Activated T-cell treated with anti-CD3 and anti-CD28 coated beads, Interleukin-2, amount 50 U/mL, for 72 hours (primary cell): ENCODE results near the gene TPM1. TPM values are rescaled to one million over a fixed set of nuclear protein-coding genes. Genes with fewer than 3 reads are reported as not detected.
"Not testable (repeated sequence)": the region's sequence is repeated elsewhere in the genome, so short reads cannot be mapped to it uniquely, and the experiment has no call there.

Source experiments
- ATAC-seq, 2 donors: fragments of 150-1000 bp; cut with Tn5 transposase; replicated peaks in 1 of 2; 2 replicates each; pipeline ENCODE4 v1.10.0; 2021; ENCODE audit warnings: moderate library complexity in 2 of 2, mild to moderate bottlenecking in 1 of 2
- DNase-seq, 2 donors: peaks; one replicate each; pipeline ENCODE4 v3.0.0; 2021 to 2022; ENCODE audit warnings: mixed read lengths in 1 of 2
- H3K27ac Mint-ChIP-seq: one replicate; pipeline ENCODE4 v1.8.0; 2022; ENCODE audit warnings: mild to moderate bottlenecking, moderate library complexity, mixed read lengths
- H3K27me3 Mint-ChIP-seq: one replicate; pipeline ENCODE4 v1.8.0; 2022; ENCODE audit warnings: low read depth, mixed read lengths
- H3K36me3 Mint-ChIP-seq, 2 donors: one replicate each; pipeline ENCODE4 v1.8.0; 2022; ENCODE audit warnings: mixed read lengths in 2 of 2, mild to moderate bottlenecking in 1 of 2; ENCODE audit not compliant: insufficient read depth in 2 of 2
- H3K4me1 Mint-ChIP-seq: one replicate; pipeline ENCODE4 v1.8.0; 2022; ENCODE audit warnings: low read depth, mixed read lengths
- H3K4me3 Mint-ChIP-seq, 2 donors: one replicate each; pipeline ENCODE4 v1.8.0; 2022; ENCODE audit warnings: mild to moderate bottlenecking in 2 of 2, mixed read lengths in 2 of 2, moderate library complexity in 2 of 2
- H3K9me3 Mint-ChIP-seq, 2 donors: one replicate each; pipeline ENCODE4 v1.8.0; 2022; ENCODE audit warnings: mixed read lengths in 2 of 2
- total RNA-seq, 2 donors: library from RNA; stranded (reverse); gene quantifications; one replicate each; pipeline ENCODE4 v1.2.3, GENCODE V29; 2022

TPM1 gene
- total RNA-seq: 1 to 10 TPM; 9.5 to 9.6 TPM

DNA sequence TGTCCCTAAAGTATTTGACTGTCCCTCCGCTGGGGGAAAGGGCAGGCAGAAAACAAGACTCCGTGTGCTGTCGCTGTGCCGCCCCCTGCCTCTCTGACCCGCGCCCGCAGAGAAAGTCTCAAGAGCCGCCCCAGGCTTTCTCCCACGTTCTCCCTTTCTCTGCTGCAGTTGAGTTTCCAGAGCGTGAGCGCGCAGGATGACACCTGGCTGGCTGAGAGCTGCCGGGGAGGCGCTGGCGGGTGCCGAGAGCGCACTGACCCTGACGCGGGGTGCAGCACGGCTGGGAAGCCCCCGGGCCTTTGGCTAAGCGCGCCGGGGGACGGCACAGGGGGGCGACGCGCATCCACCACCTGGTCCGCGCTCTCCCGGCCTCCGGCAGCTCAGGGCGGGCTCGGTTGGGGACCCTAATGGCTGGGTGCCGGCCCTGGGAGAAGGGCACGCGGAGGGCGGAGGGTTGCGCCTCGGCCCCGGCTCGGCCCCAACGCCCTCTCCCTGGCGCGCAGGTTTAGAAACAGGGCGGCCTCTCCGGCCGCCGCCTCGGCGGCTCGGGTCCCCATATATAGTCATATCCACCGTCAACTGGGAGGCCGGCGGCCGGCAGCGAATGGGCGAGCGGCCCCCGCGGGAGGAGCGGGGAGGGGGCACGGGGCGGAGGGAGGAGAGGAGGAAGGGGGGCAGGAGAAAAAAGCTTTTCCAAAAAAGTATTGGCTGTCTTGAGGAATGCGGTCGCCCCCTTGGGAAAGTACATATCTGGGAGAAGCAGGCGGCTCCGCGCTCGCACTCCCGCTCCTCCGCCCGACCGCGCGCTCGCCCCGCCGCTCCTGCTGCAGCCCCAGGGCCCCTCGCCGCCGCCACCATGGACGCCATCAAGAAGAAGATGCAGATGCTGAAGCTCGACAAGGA is at the start of gene TPM1:
Gene TPM1, plus strand, starts transcription at position 774 of the 903 bp plus-strand sequence. Its CDS starts 83 bp downstream, at position 857.
- ATAC-seq: peak; percentile 69 to 77
- peak; percentile 20 to 29 for DNase-seq
- Mint-ChIP-seq H3K9me3 (no peaks in the 10 kb centered on the region), H3K4me1 (peaks cover 12% of the 10 kb centered on the region), H3K4me3 (peak within 1 kb of the TSS; percentile 83 to 88), H3K36me3 (no peaks in the 10 kb centered on the region), H3K27me3 (peaks cover 73% of the 10 kb centered on the region), H3K27ac (no peak within 1 kb of the TSS)

GRCh38 chr15:62993066-62993465 is 49.5 kb upstream of the TPM1 start:
- H3K27me3 Mint-ChIP-seq: peaks cover 13% of the 10 kb centered on the region
- H3K4me3 Mint-ChIP-seq: no peak overlapping the region
- no peaks in the 10 kb centered on the region for H3K9me3 Mint-ChIP-seq
- ATAC-seq: no peak
- H3K27ac Mint-ChIP-seq: no peak overlapping the region
- no peaks in the 10 kb centered on the region for H3K36me3 Mint-ChIP-seq
- no peak for DNase-seq
- no peaks in the 10 kb centered on the region for H3K4me1 Mint-ChIP-seq

- H3K27me3 Mint-ChIP-seq, H3K4me1 Mint-ChIP-seq, DNase-seq, H3K36me3 Mint-ChIP-seq, H3K27ac Mint-ChIP-seq, H3K4me3 Mint-ChIP-seq, ATAC-seq, H3K9me3 Mint-ChIP-seq: not testable (repeated sequence)
These were observed 48.9 kb upstream of the TPM1 start for GRCh38 chr15:62993632-62994031.

- DNase-seq (no peak), ATAC-seq (no peak)
- H3K27ac Mint-ChIP-seq: no peak overlapping the region
- no peak overlapping the region for H3K4me3 Mint-ChIP-seq
- no peaks in the 10 kb centered on the region for H3K36me3 Mint-ChIP-seq
- H3K27me3 Mint-ChIP-seq: peaks cover 7% of the 10 kb centered on the region
- H3K4me1 Mint-ChIP-seq: no peaks in the 10 kb centered on the region
- no peaks in the 10 kb centered on the region for H3K9me3 Mint-ChIP-seq
These were observed 48.1 kb upstream of the TPM1 start for GRCh38 chr15:62994439-62994838.

DNA sequence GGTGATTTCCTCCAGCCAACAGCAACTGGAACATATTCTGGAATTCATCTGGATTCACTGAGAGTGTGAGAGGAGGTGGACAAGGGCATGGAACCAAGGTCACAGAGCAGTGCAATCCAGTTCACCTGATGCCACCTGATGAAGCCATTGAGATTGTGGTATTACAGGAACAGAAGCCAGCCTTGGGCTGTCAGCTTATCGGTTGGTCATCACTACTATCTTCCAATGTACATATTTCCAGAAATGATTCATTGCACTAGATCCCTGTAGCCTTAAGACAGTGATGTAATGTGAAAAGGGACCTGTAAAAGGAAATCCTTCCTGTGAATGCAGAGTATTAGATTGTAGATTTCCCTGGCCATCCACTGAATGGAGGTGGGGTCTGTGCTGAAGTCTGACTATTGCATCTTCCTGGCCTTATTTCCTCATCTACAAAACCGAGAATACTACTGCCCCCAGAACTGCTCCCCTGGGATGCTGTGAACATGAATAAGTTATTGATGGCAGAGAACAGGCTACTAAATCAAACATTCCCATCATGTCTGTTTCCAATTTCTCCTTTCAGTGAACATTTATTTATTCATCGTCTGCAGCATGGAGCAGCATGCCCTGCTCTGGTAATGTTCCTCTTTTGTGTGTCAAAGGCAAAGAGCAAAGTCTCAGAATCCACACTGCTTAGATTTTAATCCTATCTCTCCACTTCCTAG is 47.4 kb upstream of the TPM1 start:
- no peak for ATAC-seq
- H3K9me3 Mint-ChIP-seq: no peaks in the 10 kb centered on the region
- peaks cover 7% of the 10 kb centered on the region for H3K27me3 Mint-ChIP-seq
- H3K4me3 Mint-ChIP-seq: no peak overlapping the region
- no peaks in the 10 kb centered on the region for H3K36me3 Mint-ChIP-seq
- DNase-seq: no peak
- H3K27ac Mint-ChIP-seq: no peak overlapping the region
- no peaks in the 10 kb centered on the region for H3K4me1 Mint-ChIP-seq

DNA sequence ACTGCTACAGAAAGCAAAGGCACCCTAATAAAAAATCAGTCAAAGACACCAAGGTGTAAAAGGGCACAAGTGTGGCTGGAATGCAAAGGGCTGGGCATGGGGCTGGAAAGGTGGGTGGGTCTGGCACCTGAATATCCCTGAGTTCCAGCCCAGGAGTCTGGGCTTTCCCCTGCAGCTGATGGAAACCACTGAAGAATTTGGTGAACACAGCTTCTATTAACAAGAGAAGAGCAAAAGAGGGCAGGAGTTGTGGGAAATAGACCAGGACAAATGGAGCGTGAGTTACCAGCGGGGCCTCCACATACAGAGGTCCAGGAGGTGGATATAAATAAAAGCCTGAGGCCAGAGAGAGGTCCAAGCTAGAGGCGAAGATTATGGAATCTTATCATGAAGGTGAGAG is 45.1 kb upstream of the TPM1 start:
- H3K9me3 Mint-ChIP-seq: no peaks in the 10 kb centered on the region
- H3K27me3 Mint-ChIP-seq: no peaks in the 10 kb centered on the region
- no peak overlapping the region for H3K4me3 Mint-ChIP-seq
- no peaks in the 10 kb centered on the region for H3K4me1 Mint-ChIP-seq
- H3K27ac Mint-ChIP-seq: no peak overlapping the region
- H3K36me3 Mint-ChIP-seq: no peaks in the 10 kb centered on the region
- DNase-seq: no peak
- no peak for ATAC-seq

DNA sequence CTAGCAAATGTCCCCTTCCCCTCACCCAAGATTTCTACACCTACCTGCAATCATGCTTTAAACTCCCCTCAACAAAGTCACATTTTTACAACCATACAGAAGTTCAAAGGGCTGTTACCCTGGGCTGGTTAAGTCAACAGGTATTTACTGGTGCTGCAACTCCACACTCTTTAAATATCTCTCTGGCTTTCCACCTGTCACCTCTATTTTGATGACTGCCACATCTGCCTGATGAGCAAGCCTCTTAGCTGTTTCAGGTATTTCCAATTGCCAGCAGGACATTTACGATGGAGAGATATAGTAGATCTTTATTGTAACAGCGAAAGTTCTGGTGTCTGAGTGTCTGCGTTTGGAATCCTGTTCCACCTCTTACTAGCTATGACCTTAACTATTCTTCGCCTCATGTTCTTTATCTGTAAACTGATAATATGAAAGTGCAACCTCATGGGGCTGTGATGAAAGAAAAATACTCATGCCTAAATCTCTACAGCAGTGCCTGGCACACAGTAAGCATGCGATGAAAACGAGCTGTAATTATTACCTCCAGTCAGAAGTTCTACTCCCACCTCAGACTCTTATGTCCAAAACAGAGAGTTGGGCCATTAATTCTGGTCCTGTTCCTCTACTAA is 44.2 kb upstream of the TPM1 start:
- Mint-ChIP-seq H3K4me1 (no peaks in the 10 kb centered on the region), H3K36me3 (no peaks in the 10 kb centered on the region), H3K27ac (no peak overlapping the region), H3K4me3 (no peak overlapping the region), H3K27me3 (no peaks in the 10 kb centered on the region), H3K9me3 (no peaks in the 10 kb centered on the region)
- DNase-seq (no peak), ATAC-seq (no peak)

DNA sequence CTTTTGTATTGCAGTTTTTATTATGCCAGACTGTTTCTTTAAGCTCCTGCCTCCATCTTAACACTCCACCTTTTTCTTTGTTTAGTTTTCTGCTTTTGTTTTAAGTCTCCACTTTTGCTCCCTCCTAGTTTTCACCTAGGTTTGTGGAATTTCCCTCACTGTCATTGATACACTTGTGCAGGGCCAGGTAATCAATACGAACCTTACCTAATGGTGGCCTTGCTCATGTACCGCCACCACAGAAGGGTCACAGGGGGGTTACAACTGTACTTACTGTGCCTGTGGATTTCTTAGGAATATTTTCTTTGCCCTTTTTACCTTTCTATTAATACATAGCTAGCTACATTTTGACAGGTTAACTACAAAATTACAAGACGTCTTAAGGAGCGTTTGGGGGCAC is 43.4 kb upstream of the TPM1 start:
- Mint-ChIP-seq H3K27me3 (no peaks in the 10 kb centered on the region), H3K4me3 (no peak overlapping the region), H3K27ac (no peak overlapping the region), H3K9me3 (no peaks in the 10 kb centered on the region), H3K36me3 (no peaks in the 10 kb centered on the region), H3K4me1 (no peaks in the 10 kb centered on the region)
- ATAC-seq (no peak), DNase-seq (no peak)

DNA sequence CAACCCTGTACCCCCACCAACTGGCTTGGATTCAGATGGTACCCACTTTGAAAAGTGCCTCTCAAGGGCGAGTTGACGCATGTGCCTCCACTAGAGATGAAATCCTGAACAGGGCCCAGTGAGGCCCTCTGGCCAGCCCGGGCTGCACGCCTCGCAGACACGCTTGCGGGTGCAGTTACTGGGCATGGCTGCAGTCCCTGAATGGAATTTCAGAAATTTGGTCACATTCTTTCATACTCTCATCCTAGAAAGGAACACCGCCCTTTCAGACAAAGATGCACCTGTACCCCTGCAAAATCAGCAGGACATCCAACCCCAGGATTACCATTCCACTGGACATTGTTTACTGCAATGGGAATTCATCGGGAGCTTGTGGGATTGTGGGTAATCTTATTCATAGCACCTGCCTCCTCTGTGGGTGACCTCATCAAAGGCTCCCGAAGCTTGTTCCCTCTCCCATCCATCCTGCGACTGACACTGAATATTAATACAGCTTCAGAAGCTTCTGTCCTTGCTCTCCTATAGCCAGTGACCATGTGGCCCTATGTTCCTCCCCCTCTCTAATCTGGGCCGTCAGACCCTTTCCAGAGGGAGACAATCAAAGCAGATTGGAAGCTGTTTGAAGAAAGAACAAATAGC is 42.5 kb upstream of the TPM1 start:
- H3K27ac Mint-ChIP-seq: no peak overlapping the region

GRCh38 chr15:63000706-63001105 is 41.8 kb upstream of the TPM1 start:
- Mint-ChIP-seq H3K27ac (no peak overlapping the region), H3K4me3 (no peak overlapping the region), H3K36me3 (no peaks in the 10 kb centered on the region), H3K9me3 (no peaks in the 10 kb centered on the region), H3K4me1 (no peaks in the 10 kb centered on the region), H3K27me3 (no peaks in the 10 kb centered on the region)
- no peak for DNase-seq
- no peak for ATAC-seq

More for the DNA sequence above, 42.5 kb upstream of the TPM1 start:
- Mint-ChIP-seq H3K36me3 (no peaks in the 10 kb centered on the region), H3K4me3 (no peak overlapping the region), H3K4me1 (no peaks in the 10 kb centered on the region), H3K9me3 (no peaks in the 10 kb centered on the region), H3K27me3 (no peaks in the 10 kb centered on the region)
- no peak for ATAC-seq
- DNase-seq: no peak

DNA sequence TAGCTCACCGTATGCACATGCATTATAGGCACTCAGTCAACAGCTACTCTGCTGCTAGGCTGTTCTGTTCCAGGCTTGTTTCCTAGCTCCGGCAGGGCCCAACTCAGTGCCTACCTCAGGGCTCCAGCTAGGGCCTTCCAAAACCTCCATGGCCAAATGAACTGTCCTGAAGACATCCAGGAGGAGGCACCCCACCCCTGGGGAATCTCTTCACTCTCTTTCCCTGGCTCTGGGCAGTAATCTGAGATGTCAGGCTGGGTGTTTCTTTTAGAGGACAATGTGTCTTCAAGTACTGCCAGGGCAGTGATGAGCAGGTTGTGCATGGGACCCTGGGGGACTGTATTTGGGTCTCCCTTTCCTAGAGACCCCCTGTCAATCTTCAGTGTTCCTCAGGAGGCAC is 38.3 kb upstream of the TPM1 start:
- ATAC-seq: no peak

DNA sequence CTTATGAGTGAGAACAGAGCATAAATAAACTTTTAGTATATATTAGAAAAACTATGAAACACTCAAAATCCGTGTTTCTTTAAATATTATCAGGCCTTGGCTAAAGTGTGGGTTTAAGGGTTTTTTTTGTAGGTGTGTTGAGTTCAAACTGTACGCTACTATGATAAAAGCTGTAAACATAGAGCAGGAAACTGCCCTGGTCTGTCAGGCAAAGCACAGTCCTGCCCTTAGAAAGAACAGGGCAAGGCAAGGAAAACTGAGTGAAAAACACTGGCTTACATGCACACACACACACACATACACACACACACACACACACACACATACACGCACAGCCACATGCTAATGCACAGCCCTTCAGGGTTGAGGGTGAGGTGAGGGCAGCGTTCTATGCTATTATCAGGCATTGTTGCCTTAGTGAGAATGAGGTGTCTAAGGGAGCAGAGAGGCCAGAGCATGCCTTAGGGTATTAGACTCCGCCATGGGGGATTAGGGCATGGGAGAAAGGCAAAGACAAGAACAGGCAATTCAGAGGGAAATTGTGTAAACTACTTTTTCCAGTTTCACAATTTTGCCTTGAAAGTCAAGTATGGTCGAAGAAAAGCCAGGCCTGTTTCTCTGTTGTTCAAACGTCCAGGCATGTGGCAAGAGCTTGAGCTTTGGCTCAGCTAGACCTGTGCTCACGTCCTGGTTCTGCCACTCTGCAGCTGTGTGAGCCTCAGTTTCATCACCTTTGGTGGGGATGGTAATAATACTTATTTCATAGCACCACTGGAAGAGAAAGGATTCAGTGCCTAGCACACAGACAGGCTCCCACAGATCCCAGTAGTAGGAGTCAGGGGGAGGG is 36.3 kb upstream of the TPM1 start:
- no peak for DNase-seq
- H3K36me3 Mint-ChIP-seq: no peaks in the 10 kb centered on the region
- H3K4me3 Mint-ChIP-seq: no peak overlapping the region

More for the DNA sequence above, 38.3 kb upstream of the TPM1 start:
- H3K4me3 Mint-ChIP-seq: no peak overlapping the region
- no peaks in the 10 kb centered on the region for H3K36me3 Mint-ChIP-seq
- DNase-seq: no peak
- no peak overlapping the region for H3K27ac Mint-ChIP-seq
- H3K27me3 Mint-ChIP-seq: no peaks in the 10 kb centered on the region
- no peaks in the 10 kb centered on the region for H3K9me3 Mint-ChIP-seq
- no peaks in the 10 kb centered on the region for H3K4me1 Mint-ChIP-seq

More for the DNA sequence above, 36.3 kb upstream of the TPM1 start:
- H3K27ac Mint-ChIP-seq: no peak overlapping the region
- H3K9me3 Mint-ChIP-seq: no peaks in the 10 kb centered on the region
- no peaks in the 10 kb centered on the region for H3K27me3 Mint-ChIP-seq
- no peak for ATAC-seq
- no peaks in the 10 kb centered on the region for H3K4me1 Mint-ChIP-seq
